Gastrocnemius medialis (tissue), 4 donors: ENCODE results near the gene OPCML. TPM values are rescaled to one million over a fixed set of nuclear protein-coding genes. Genes with fewer than 3 reads are reported as not detected.

Experiments used
- ATAC-seq, 2 donors: fragments of 150-250 bp; one replicate each; pipeline ENCODE4 v1.9.1; 2016
- DNase-seq, 2 donors: peaks; one replicate each; pipeline ENCODE4 v3.0.0-alpha.2; 2019
- H3K27ac ChIP-seq, 4 donors: fragments of 200-600 bp; sonication (generic); 1 replicate in 1 of 4; 2 replicates in 3 of 4; pipeline ENCODE4 v1.5.1; 2016 to 2018; ENCODE audit warnings: mild to moderate bottlenecking in 2 of 4, moderate library complexity in 1 of 4
- H3K27me3 ChIP-seq, 3 donors: fragments of 200-600 bp; sonication (generic) in 2 of 3; 1 replicate in 1 of 3; 2 replicates in 2 of 3; pipeline versions ENCODE4 v1.5.1 to v1.6.0; 2016 to 2019; ENCODE audit warnings: mild to moderate bottlenecking in 1 of 3, moderate library complexity in 1 of 3
- H3K36me3 ChIP-seq, 2 donors: fragments of 200-600 bp; sonication (generic) in 1 of 2; one replicate each; pipeline ENCODE4 v1.5.1; 2017 to 2018
- H3K4me1 ChIP-seq, 2 donors: fragments of 200-600 bp; sonication (generic) in 1 of 2; one replicate each; pipeline ENCODE4 v1.5.1; 2016 to 2017; ENCODE audit warnings: mild to moderate bottlenecking in 2 of 2
- H3K4me3 ChIP-seq, 4 donors: fragments of 200-600 bp; sonication (generic) in 3 of 4; 1 replicate in 1 of 4; 2 replicates in 3 of 4; pipeline ENCODE4 v1.5.1; 2016 to 2019; ENCODE audit warnings: mild to moderate bottlenecking in 2 of 4
- H3K9me3 ChIP-seq, 3 donors: fragments of 200-600 bp; sonication (generic) in 2 of 3; 1 replicate in 1 of 3; 2 replicates in 2 of 3; pipeline ENCODE4 v1.5.1; 2016 to 2019
- CTCF ChIP-seq, 5 experiments: fragments of 450-650 bp in 3 of 5; fragments of 200-600 bp in 2 of 5; sonication (generic) in 2 of 5; IDR thresholded peaks in 4 of 5; conservative IDR thresholded peaks in 1 of 5; 1 replicate in 4 of 5; 2 replicates in 1 of 5; pipeline ENCODE4 v1.5.1; 2016 to 2019; ENCODE audit warnings: antibody characterized with exemption in 5 of 5, mild to moderate bottlenecking in 3 of 5, moderate library complexity in 3 of 5
- POLR2A ChIP-seq, 2 donors: fragments of 450-650 bp; IDR thresholded peaks; one replicate each; pipeline ENCODE4 v1.6.1; 2017; ENCODE audit warnings: antibody characterized with exemption in 2 of 2, mild to moderate bottlenecking in 2 of 2, moderate library complexity in 2 of 2
- in situ Hi-C, 4 donors: fragments of 200-750 bp; cut with MboI; loops; one replicate each; pipeline versions ENCODE4 v1.15.0 to v1.8.0; 2017; ENCODE audit warnings: low sequenced_read_pairs in 4 of 4
- intact Hi-C: fragments of 100-400 bp; cut with DNase I; formaldehyde crosslinking; loops from one replicate; pipeline ENCODE4 v1.15.1; 2023; ENCODE audit warnings: low total_unique reads
- total RNA-seq, 4 donors: library from RNA; depleted of rRNA; stranded (reverse); fragments of >200 nt; gene quantifications; one replicate each; pipeline versions ENCODE4 v1.1.0 to v1.2.3, GENCODE V29; 2016

Gene OPCML
- total RNA-seq, 4 donors from 2014 or later, result not detected

GRCh38 chr11:132959693-132960092 is 572.6 kb downstream of the OPCML start:
- Histone ChIP-seq H3K4me3 (no peak overlapping the region), H3K4me1 (no peaks in the 10 kb centered on the region), H3K36me3 (no peaks in the 10 kb centered on the region), H3K27me3 (peaks cover 0 to 7% (median 0%) of the 10 kb centered on the region in 3 donors), H3K27ac (no peak overlapping the region), H3K9me3 (no peaks in the 10 kb centered on the region)
- intact Hi-C loops (no loop called here), in situ Hi-C loops (no loop called here)
- DNase-seq (no peak), ATAC-seq (no peak)
- TF ChIP-seq CTCF (IDR thresholded peaks at IDR 0.05 in 4 of 5, conservative IDR thresholded peaks at IDR 0.05 in 1 of 5), result no peak
- TF ChIP-seq POLR2A (IDR thresholded peaks at IDR 0.05), result no peak

- no peaks in the 10 kb centered on the region for H3K9me3 ChIP-seq
- no peak for DNase-seq
- TF ChIP-seq CTCF (IDR thresholded peaks at IDR 0.05 in 4 of 5, conservative IDR thresholded peaks at IDR 0.05 in 1 of 5) (no peak), POLR2A (IDR thresholded peaks at IDR 0.05) (no peak)
- H3K27me3 ChIP-seq, result peaks cover 0 to 4% (median 0%) of the 10 kb centered on the region in 3 donors
- no peaks in the 10 kb centered on the region for H3K36me3 ChIP-seq
- ATAC-seq, result no peak
- H3K4me3 ChIP-seq, result no peak overlapping the region
- H3K27ac ChIP-seq, result no peak overlapping the region
- intact Hi-C loops (no loop called here), in situ Hi-C loops (no loop called here)
- no peaks in the 10 kb centered on the region for H3K4me1 ChIP-seq
Observed at GRCh38 chr11:132957881-132958280, 574.4 kb downstream of the OPCML start.

GRCh38 chr11:132948252-132948651 is 584.0 kb downstream of the OPCML start:
- intact Hi-C loops, result no loop called here

GRCh38 chr11:132944569-132944944 is 587.7 kb downstream of the OPCML start:
- peaks cover 0 to 22% (median 11%) of the 10 kb centered on the region in 3 donors for H3K27me3 ChIP-seq
- no peak overlapping the region for H3K4me3 ChIP-seq
- intact Hi-C loops (no loop called here), in situ Hi-C loops (no loop called here)
- H3K9me3 ChIP-seq, result no peaks in the 10 kb centered on the region
- TF ChIP-seq CTCF (IDR thresholded peaks at IDR 0.05 in 4 of 5, conservative IDR thresholded peaks at IDR 0.05 in 1 of 5), result no peak
- no peak overlapping the region for H3K27ac ChIP-seq
- no peaks in the 10 kb centered on the region for H3K4me1 ChIP-seq
- ATAC-seq (no peak), DNase-seq (no peak)
- H3K36me3 ChIP-seq, result no peaks in the 10 kb centered on the region

More at GRCh38 chr11:132948252-132948651, 584.0 kb downstream of the OPCML start:
- in situ Hi-C loops, result no loop called here
- ATAC-seq, result no peak
- Histone ChIP-seq H3K9me3 (no peaks in the 10 kb centered on the region), H3K36me3 (no peaks in the 10 kb centered on the region), H3K4me1 (no peaks in the 10 kb centered on the region), H3K4me3 (no peak overlapping the region), H3K27me3 (peaks cover 0 to 13% (median 9%) of the 10 kb centered on the region in 3 donors), H3K27ac (no peak overlapping the region)
- no peak for DNase-seq
- TF ChIP-seq POLR2A (IDR thresholded peaks at IDR 0.05), result no peak
- no peak for TF ChIP-seq CTCF (IDR thresholded peaks at IDR 0.05 in 4 of 5, conservative IDR thresholded peaks at IDR 0.05 in 1 of 5)
